GM19035 (cell line): ENCODE results near the gene USP17L5.
"Not testable (repeated sequence)": the region's sequence is repeated elsewhere in the genome, so short reads cannot be mapped to it uniquely, and the experiment has no call there.

ENCODE experiments used
- ATAC-seq: cut with Tn5 transposase; IDR thresholded peaks from one replicate; pipeline ENCODE4 v1.9.1; 2021; ENCODE audit not compliant: unreplicated experiment

USP17L5 gene

DNA sequence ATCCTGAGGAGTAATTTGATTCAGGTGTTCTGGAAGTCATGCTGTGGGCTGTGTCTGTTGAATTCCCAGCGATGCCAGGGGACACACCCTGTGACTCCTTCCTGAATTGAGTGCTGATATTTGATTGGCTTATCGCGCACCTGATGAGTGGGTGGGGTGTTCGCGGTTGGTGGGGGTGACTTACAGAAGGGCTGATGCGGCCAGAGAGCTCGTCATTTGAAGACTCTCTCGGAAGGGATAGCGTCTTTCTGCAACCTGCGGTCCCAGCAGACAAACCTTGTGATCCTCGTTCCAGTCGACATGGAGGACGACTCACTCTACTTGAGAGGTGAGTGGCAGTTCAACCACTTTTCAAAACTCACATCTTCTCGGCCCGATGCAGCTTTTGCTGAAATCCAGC, at the start of gene USP17L5:
Gene USP17L5 (plus strand): TSS at position 301 of the 400 bp plus-strand sequence. CDS start 0 bp downstream, at position 301.
- not testable (repeated sequence) for ATAC-seq

DNA sequence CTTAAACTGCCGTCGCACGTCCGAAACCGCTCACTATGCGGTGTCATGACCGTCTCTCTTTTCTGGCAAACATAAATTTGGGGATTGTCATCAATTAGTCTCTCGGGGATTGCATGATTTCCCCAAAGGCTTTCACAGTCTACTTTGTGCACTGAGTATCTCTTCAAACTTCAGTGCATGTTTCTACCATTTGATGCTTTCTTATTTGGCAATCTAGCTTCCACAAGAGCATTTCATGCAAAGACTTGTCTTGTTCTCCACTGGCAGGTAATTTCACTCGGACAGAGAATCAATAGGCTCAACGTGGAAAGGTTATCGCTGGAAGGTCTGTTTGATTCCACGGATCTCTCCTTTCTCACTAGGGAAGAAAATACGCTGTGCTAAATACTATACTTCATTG, 15.0 kb upstream of the USP17L5 start:
- not testable (repeated sequence) for ATAC-seq

DNA sequence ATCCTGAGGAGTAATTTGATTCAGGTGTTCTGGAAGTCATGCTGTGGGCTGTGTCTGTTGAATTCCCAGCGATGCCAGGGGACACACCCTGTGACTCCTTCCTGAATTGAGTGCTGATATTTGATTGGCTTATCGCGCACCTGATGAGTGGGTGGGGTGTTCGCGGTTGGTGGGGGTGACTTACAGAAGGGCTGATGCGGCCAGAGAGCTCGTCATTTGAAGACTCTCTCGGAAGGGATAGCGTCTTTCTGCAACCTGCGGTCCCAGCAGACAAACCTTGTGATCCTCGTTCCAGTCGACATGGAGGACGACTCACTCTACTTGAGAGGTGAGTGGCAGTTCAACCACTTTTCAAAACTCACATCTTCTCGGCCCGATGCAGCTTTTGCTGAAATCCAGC, 14.3 kb upstream of the USP17L5 start, which contains the start of gene USP17L24:
Gene USP17L24 (plus strand): TSS at position 301 of the 400 bp plus-strand sequence. CDS start 0 bp downstream, at position 301.
- ATAC-seq, result not testable (repeated sequence)

- ATAC-seq, result not testable (repeated sequence)
Measured at GRCh38 chr4:9329611-9330010, 9.6 kb upstream of the USP17L5 start, which contains the start of gene USP17L25. Gene USP17L25, plus strand, starts transcription at chr4:9329911. Its CDS starts 0 bp downstream, at chr4:9329911.

GRCh38 chr4:9334358-9334757, 4.8 kb upstream of the USP17L5 start, which contains the start of gene USP17L26:
Gene USP17L26, plus strand, starts transcription at chr4:9334658. Its CDS starts 0 bp downstream, at chr4:9334658.
- ATAC-seq, result not testable (repeated sequence)

DNA sequence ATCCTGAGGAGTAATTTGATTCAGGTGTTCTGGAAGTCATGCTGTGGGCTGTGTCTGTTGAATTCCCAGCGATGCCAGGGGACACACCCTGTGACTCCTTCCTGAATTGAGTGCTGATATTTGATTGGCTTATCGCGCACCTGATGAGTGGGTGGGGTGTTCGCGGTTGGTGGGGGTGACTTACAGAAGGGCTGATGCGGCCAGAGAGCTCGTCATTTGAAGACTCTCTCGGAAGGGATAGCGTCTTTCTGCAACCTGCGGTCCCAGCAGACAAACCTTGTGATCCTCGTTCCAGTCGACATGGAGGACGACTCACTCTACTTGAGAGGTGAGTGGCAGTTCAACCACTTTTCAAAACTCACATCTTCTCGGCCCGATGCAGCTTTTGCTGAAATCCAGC, 4.6 kb downstream of the USP17L5 start, which contains the start of gene USP17L27:
Gene USP17L27 (plus strand): TSS at position 301 of the 400 bp plus-strand sequence. CDS start 0 bp downstream, at position 301.
- ATAC-seq, result not testable (repeated sequence)

GRCh38 chr4:9348593-9348992, 9.4 kb downstream of the USP17L5 start, which contains the start of gene USP17L28:
Gene USP17L28, plus strand, starts transcription at chr4:9348893. Its CDS starts 0 bp downstream, at chr4:9348893.
- ATAC-seq, result not testable (repeated sequence)

- not testable (repeated sequence) for ATAC-seq
Measured at GRCh38 chr4:9350866-9351265, 11.7 kb downstream of the USP17L5 start.

DNA sequence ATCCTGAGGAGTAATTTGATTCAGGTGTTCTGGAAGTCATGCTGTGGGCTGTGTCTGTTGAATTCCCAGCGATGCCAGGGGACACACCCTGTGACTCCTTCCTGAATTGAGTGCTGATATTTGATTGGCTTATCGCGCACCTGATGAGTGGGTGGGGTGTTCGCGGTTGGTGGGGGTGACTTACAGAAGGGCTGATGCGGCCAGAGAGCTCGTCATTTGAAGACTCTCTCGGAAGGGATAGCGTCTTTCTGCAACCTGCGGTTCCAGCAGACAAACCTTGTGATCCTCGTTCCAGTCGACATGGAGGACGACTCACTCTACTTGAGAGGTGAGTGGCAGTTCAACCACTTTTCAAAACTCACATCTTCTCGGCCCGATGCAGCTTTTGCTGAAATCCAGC, 14.1 kb downstream of the USP17L5 start, which contains the start of gene USP17L29:
Gene USP17L29 (plus strand): TSS at position 301 of the 400 bp plus-strand sequence. CDS start 0 bp downstream, at position 301.
- ATAC-seq, result not testable (repeated sequence)

DNA sequence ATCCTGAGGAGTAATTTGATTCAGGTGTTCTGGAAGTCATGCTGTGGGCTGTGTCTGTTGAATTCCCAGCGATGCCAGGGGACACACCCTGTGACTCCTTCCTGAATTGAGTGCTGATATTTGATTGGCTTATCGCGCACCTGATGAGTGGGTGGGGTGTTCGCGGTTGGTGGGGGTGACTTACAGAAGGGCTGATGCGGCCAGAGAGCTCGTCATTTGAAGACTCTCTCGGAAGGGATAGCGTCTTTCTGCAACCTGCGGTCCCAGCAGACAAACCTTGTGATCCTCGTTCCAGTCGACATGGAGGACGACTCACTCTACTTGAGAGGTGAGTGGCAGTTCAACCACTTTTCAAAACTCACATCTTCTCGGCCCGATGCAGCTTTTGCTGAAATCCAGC, 23.6 kb downstream of the USP17L5 start, which contains the start of gene USP17L30:
Gene USP17L30 (plus strand): TSS at position 301 of the 400 bp plus-strand sequence. CDS start 0 bp downstream, at position 301.
- not testable (repeated sequence) for ATAC-seq

DNA sequence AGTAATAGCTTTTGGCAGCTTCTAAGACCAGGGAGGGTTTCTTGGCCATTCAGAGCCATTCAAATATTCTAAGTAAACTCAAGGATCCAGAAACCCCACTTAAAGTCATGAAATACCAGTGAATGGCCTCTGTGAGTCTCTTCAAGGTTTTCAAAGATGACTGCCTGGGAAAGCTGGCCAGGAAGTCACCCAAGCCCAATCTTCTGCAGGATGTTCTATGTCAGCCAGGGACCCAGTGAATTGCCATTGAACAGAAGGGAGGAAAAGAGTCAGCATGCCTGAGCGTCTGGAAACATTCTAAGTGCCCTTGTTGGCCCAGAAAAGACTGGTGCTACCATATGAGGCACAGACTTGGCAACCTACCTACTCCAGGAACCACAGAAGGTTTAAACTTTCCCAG, 40.7 kb downstream of the USP17L5 start:
- ATAC-seq, result not testable (repeated sequence)

- ATAC-seq, result not testable (repeated sequence)
Measured at GRCh38 chr4:9381012-9381534, 41.9 kb downstream of the USP17L5 start.

DNA sequence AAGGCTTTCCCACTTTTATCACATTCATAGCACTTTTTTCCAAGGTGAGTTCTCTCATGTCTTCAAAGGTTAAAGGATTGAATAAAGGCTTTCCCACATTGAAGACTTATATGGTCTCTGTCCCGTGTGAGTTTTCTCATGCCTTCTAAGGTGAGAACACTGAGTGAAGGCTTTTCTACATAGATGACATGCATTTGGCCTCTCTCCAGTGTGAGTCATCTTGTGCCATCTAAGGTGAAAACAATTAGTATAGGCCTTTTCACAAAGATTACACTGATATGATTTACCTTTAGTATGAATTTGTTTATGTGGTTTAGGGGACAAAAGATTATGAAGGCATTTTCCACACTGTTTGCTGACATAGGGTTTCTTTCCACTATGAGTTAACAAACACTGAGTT, 44.9 kb downstream of the USP17L5 start:
- ATAC-seq, result no peak

- not testable (repeated sequence) for ATAC-seq
Measured at GRCh38 chr4:9389001-9389400, 49.8 kb downstream of the USP17L5 start.
